ENCODE measurements around the gene TCHHL1.

TCHHL1 gene

GRCh38 chr1:152038871-152039270 lies 50.0 kb downstream of the TCHHL1 start:
- no peak for DNase-seq (ENCODE audit: low spot score)

- DNase-seq (ENCODE audit: low spot score), result peak; percentile 66
Measured at GRCh38 chr1:152036267-152037216, 52.3 kb downstream of the TCHHL1 start, which contains the start of gene S100A11. TSS of gene S100A11 (minus strand) at chr1:152037004. CDS start at chr1:152036915, 89 bp downstream.

- DNase-seq (ENCODE audit: low spot score), result peak; percentile 51
Measured at GRCh38 chr1:152035539-152036266, 53.2 kb downstream of the TCHHL1 start.

DNA sequence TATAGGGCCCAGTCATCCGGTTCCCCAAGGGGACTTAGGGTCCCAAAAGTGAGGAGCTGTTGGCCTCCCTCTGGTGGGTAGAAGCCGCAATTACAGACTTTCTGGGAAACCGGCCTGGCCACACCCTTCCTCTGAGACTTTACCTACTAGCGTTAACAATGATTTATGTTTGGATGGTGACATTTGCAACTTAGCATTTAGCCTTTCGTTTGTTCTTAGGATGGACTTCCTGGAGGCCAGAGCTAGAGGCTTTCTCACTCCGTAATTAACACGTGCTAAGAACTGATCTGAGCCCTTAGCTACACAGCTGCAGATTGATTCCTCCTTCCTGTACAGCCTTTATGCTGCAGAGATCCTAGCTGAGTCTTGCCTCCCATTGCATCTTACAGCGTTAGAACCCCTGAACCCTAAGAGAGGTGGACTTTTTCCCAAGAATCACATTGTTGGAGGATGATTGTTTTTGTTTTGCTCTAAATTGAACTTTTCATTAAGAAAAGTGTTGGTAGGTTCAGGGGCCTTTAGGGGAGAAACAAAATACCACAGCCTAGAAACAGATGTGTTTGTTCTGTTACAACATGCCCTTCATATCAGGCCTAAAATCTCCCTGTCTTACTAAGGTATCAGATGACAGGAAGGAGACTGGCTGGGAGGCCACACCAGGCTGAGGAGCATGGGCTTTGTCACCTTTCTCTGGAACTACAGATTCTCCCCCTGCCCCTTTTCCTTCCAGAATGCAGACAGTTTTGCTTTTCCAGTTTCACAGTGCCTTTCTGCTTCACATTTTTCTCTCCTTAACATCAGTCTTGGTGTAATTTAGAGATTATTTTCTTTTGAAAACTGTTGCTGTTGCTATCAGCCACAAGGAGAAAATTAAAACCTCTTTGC lies 54.0 kb downstream of the TCHHL1 start:
- peak; percentile 87 for DNase-seq (ENCODE audit: low spot score)

DNA sequence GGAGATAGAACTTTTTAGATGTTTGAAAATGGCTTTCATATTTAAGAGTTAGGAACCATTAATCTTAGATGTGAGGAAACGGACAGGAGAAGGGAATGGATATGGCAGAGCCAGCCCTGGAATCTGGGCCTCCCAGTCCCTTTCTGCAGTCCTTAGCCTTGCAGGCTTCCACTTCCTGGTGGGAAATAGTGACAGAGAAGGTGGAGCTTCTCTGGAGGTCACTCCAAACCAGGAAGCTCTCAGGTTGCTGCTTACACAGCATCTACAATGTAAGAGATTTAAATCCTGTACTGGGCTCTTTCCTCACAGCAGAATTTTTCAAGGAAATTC lies 54.6 kb downstream of the TCHHL1 start:
- no peak for DNase-seq (ENCODE audit: low spot score)

Small RNA genes within 50 kb of the gene (small RNA-seq; reads per million reads assigned to genes)
- 0 reads per million in 2 experiments for gene SPTLC1P4
